HG03378 (cell line): ENCODE measurements around the gene E2F1.
"Not testable (repeated sequence)": the region's sequence is repeated elsewhere in the genome, so short reads cannot be mapped to it uniquely, and the experiment has no call there.

Source experiments
- ATAC-seq: cut with Tn5 transposase; IDR thresholded peaks from one replicate; pipeline ENCODE4 v1.9.1; 2021; ENCODE audit warnings: mild to moderate bottlenecking, moderate library complexity; ENCODE audit not compliant: unreplicated experiment

E2F1 gene

GRCh38 chr20:33711446-33711738, 25.2 kb upstream of the E2F1 start:
- ATAC-seq, result no peak

- no peak for ATAC-seq
Observed at GRCh38 chr20:33710681-33711445, 24.7 kb upstream of the E2F1 start.

GRCh38 chr20:33709905-33710541, 23.8 kb upstream of the E2F1 start:
- no peak for ATAC-seq

DNA sequence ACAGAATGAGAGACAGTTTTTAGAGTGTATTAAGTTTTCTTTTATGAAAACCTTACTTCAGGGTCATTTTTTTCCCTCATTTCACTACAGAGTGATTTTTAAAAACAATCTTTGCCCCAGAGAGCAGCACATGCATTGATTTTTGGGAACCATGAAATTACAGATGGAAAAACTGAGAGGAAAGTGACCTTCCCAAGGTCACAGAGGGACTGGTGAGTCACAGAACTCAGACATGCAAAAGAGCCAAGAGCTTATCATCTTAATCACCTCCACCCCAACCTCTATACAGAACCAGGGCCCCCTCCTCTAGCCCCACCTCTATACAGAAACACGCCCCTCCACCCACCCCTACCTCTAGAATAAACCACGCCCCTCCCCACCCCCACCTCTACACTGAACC, 23.2 kb upstream of the E2F1 start:
- ATAC-seq, result no peak

DNA sequence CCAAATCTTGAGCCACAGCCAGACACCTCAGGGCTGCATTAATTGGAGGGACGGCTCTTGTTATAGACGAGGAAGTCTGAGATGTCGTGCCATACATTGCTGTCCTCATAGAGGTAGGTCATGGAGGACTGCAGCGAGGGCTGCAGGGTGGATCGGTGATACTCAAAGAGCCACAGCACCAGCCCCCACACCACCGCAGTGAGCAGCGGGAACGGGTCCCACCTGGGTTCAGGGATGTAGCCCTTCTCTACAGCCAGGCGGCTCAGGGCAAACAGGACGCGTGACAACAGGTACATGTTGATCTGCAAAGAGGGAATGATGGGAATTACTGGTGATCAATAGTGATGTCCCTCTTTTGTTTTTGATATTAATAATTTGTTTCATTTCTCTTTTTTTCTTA, 21.5 kb upstream of the E2F1 start:
- ATAC-seq, result no peak

GRCh38 chr20:33704197-33704924, 18.2 kb upstream of the E2F1 start:
- no peak for ATAC-seq

- ATAC-seq, result no peak
Observed at GRCh38 chr20:33703498-33704137, 17.4 kb upstream of the E2F1 start.

- ATAC-seq, result no peak
Observed at GRCh38 chr20:33702861-33703260, 16.7 kb upstream of the E2F1 start.

DNA sequence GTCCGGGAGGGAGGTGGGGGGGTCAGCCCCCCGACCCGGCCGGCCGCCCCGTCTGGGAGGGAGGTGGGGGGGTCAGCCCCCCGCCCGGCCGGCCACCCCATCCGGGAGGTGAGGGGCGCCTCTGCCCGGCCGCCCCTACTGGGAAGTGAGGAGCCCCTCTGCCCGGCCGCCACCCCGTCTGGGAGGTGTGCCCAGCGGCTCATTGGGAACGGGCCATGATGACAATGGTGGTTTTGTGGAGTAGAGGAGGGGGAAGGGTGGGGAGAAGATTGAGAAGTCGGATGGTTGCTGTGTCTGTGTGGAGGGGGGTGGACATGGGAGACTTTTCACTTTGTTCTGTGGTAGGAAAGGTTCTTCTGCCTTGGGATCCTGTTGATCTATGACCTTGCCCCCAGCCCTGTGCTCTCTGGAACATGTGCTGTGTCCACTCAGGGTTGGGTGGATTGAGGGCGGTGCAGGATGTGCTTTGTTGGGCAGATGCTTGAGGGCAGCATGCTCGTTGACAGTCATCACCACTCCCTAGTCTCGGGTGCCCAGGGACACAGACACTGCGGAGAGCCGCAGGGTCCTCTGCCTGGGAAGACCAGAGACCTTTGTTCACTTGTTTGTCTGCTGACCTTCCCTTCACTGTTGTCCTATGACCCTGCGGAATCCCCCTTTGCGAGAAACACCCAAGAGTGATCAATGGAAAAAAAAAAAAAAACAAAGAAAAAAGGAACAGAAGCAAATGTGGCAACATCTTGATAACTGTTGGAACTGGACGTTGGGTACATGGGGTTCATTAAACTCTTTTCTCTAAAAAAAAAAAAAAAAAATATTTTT, 15.7 kb upstream of the E2F1 start:
- no peak for ATAC-seq

GRCh38 chr20:33700696-33701441, 14.7 kb upstream of the E2F1 start:
- not testable (repeated sequence) for ATAC-seq

DNA sequence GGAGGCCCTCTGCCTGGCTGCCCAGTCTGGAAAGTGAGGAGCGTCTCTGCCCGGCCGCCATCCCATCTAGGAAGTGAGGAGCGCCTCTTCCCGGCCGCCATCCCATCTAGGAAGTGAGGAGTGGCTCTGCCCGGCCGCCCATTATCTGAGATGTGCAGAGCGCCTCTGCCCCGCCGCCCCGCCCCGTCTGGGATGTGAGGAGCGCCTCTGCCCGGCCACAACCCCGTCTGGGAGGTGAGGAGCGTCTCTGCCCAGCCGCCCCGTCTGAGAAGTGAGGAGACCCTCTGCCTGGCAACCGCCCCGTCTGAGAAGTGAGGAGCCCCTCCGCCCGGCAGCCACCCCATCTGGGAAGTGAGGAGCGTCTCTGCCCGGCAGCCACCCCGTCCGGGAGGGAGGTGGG, 12.8 kb upstream of the E2F1 start:
- ATAC-seq, result not testable (repeated sequence)

GRCh38 chr20:33697129-33697528, 10.9 kb upstream of the E2F1 start:
- ATAC-seq, result no peak

DNA sequence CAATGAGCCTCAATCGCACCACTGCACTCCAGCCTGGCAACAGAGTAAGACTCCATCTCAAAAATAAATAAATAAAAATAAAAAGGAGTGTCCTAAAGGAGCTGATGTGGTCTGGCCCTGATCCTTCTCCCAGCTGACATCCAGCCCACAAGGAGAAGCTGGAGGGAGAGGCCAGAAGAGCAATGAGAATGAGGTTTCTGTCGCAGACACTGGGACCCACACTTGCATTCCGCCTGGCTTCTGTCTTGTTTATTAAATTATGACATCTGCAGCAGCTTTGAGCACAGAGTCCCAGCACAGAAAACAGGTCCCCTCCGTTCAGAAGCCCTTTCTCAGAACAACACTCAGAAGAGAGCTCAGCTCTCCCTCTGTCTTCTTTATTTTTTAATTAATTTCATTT, 10.3 kb upstream of the E2F1 start:
- ATAC-seq, result no peak

DNA sequence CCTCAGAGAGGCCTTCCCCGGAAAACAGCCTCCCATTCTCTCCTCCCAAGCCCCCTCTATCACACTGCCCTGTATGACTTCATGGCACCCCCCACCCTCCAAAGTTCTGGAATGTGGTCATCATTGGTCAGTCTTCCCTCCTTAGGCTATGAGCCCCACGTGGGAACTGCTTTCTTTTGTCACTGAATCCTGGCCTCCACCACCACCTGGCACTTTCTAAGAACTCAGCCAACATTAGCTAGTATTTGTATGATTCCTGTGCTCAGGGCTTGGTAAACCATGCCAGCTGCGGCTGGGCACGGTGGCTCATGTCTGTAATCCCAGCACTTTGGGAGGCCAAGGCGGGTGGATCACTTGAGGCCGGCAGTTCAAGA, 8.4 kb upstream of the E2F1 start:
- ATAC-seq, result no peak

- no peak for ATAC-seq
Observed at GRCh38 chr20:33693741-33694638, 7.8 kb upstream of the E2F1 start.

DNA sequence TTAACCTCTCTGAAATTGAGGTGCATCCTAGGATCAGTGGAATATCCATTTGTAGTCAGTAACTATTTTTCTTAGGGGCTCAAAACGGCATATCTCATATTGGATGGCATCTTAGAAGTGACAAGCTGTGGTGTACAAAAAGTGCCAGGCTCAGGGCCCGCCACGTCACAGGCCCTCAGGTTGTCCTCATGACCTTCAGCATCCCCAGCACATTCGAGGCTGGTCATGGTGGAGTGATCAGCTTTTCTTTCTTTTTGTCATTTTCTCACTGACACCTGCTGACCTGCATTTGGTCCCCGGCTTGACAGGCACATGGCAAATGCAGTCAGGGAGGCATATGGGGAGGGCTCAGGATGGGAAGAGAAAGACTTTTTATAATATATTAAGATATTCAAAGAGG, 7.1 kb upstream of the E2F1 start:
- no peak for ATAC-seq

- no peak for ATAC-seq
Observed at GRCh38 chr20:33689973-33690372, 3.8 kb upstream of the E2F1 start.

- ATAC-seq, result no peak
Observed at GRCh38 chr20:33689493-33689892, 3.3 kb upstream of the E2F1 start.

DNA sequence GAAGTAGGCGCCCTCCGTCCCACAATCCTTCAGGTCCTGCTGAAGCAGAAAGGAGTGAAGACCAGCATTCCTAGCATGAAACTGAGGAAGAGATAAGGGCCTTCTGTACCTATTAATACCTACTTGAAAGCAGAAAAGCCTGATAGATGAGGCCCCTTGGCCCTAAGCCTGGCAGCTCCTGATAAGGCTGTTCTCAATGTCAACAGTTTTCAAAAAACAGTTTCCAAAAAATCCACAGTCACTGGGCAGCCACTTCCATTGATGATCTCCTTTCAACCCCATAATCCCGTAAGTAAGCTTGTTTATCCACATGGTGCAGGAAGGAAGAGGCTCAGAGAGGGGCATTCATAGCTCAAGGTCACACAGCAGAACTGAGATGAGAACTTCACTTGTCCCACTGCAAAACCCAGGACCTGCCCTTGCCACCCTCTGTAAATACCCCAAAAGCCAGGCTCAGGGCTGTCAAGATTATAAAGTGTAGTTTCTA, 2.8 kb upstream of the E2F1 start:
- no peak for ATAC-seq
